NT2/D1 (cell line): ENCODE measurements around the gene CAMK2D.

Experiments used
- YY1 ChIP-seq: IDR thresholded peaks from 2 replicates; pipeline ENCODE4 v1.6.1; 2011; ENCODE audit not compliant: insufficient read length, insufficient read depth
- ZNF274 ChIP-seq: IDR thresholded peaks from 2 replicates; pipeline ENCODE4 v1.6.1; 2011; ENCODE audit warnings: mild to moderate bottlenecking, low read depth, low read length

- TF ChIP-seq ZNF274 (no peak), YY1 (no peak)
Measured at GRCh38 chr4:113766882-113767281, 5.3 kb upstream of the CAMK2D start.
